ENCODE results near the gene EIF3J. TPM values are rescaled to one million over a fixed set of nuclear protein-coding genes. Genes with fewer than 3 reads are reported as not detected.
"Not testable (repeated sequence)": the region's sequence is repeated elsewhere in the genome, so short reads cannot be mapped to it uniquely, and the experiment has no call there.

The EIF3J gene
- total RNA-seq, 1 donor from 2014 or later: 35.0 TPM

DNA sequence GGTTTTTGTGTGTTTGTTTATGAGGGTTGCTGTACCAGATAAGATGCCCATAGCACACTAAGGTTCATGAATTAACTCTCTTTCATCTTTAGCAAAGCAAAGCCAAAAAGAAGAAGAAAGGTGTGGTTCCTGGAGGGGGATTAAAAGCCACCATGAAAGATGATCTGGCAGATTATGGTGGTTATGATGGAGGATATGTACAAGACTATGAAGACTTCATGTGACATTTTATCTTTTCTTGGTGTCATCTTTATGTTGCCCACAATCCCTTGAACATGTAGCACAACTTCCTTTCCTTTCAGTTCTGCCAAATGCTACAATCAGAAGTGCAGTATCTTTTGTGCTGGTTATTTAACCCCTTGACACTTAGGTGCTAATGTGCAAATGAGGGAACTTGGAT lies 24.0 kb downstream of the EIF3J start:
- H3K27ac ChIP-seq (ENCODE audit: low read depth, low read length); H3K9me3 ChIP-seq (ENCODE audit: control insufficient read depth in 3 of 3, low read length in 3 of 3); H3K9ac ChIP-seq (ENCODE audit: low read depth in 1 of 3, low read length in 3 of 3); H3K27me3 ChIP-seq (ENCODE audit: control insufficient read depth in 3 of 3, insufficient read depth in 3 of 3, low read length in 3 of 3); H3K4me1 ChIP-seq (ENCODE audit: control insufficient read depth in 3 of 3, insufficient read depth in 3 of 3, low read length in 3 of 3); H3K4me3 ChIP-seq (ENCODE audit: low read length in 3 of 3): not testable (repeated sequence)
- peaks cover 45 to 86% (median 80%) of the 10 kb centered on the region in 3 donors for H3K36me3 ChIP-seq (ENCODE audit: control insufficient read depth in 3 of 3, insufficient read depth in 3 of 3, low read length in 3 of 3)

DNA sequence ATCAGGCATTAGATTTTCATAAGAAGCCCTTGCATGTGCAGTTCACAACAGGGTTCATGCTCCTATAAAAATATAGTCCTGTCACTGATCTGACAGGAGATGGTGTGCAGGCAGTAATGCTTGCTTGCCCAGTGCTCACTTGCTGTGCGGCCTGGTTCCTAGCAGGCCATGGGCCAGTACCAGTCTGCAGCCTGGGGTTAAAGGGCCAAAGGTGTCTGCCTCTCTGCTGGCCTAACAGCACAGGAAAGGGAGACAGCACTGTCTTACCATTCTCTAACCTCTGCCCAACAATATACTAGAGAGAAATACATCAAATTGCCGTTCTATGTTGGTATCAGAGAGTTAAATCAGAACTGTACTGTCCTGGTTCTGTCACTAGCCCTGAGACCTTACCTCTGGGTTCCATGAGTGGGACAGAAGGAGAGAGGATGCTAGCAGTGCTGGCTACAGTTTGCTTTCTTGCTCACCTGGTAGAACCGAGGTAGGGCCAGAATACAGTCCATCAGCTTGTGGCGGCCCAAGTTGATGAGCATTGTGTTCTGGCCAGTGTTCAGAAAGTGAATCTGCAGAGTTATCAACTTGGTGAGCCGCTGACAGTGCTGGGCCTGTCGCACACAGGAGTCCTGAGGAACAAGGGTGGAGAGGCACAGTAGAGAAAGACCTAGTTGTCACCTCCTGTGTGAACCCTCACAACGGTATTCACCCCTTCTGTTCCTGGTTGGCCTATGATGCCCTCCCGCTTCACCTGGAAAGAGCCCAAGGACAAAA lies 28.6 kb downstream of the EIF3J start:
- Histone ChIP-seq H3K4me1 (ENCODE audit: control insufficient read depth in 3 of 3, insufficient read depth in 3 of 3, low read length in 3 of 3) (peaks cover 0 to 5% (median 0%) of the 10 kb centered on the region in 3 donors), H3K36me3 (ENCODE audit: control insufficient read depth in 3 of 3, insufficient read depth in 3 of 3, low read length in 3 of 3) (peaks cover 52 to 84% (median 78%) of the 10 kb centered on the region in 3 donors), H3K4me3 (ENCODE audit: low read length in 3 of 3) (no peak overlapping the region)

DNA sequence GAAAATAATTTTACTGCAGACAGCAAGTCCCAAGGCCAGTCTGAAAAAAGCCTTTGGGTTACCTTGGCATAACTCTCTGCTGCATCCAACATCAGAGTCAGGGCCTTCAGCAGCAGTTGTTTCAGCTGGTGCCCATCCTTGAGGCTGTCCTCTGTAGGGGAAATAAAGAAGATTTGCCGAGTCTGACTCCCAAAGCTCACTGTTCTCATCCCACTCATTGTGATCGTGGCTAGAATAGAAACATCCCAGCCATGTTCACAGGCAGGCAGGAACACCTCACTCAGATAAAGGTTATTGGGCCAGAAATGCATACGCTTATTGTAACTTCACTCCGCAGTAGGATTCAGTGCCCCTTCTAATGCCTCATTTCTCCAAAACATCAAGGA lies 29.2 kb downstream of the EIF3J start:
- H3K36me3 ChIP-seq (ENCODE audit: control insufficient read depth in 3 of 3, insufficient read depth in 3 of 3, low read length in 3 of 3): peaks cover 47 to 81% (median 75%) of the 10 kb centered on the region in 3 donors
- peaks cover 0 to 5% (median 0%) of the 10 kb centered on the region in 3 donors for H3K4me1 ChIP-seq (ENCODE audit: control insufficient read depth in 3 of 3, insufficient read depth in 3 of 3, low read length in 3 of 3)
- H3K4me3 ChIP-seq (ENCODE audit: low read length in 3 of 3): no peak overlapping the region
- no peak overlapping the region for H3K9ac ChIP-seq (ENCODE audit: low read depth in 1 of 3, low read length in 3 of 3)
- no peak overlapping the region for H3K27ac ChIP-seq (ENCODE audit: low read depth, low read length)
- H3K27me3 ChIP-seq (ENCODE audit: control insufficient read depth in 3 of 3, insufficient read depth in 3 of 3, low read length in 3 of 3): no peaks in the 10 kb centered on the region
- peaks cover 0 to 3% (median 0%) of the 10 kb centered on the region in 3 donors for H3K9me3 ChIP-seq (ENCODE audit: control insufficient read depth in 3 of 3, low read length in 3 of 3)

More for the DNA sequence above, 28.6 kb downstream of the EIF3J start:
- Histone ChIP-seq H3K27ac (ENCODE audit: low read depth, low read length) (no peak overlapping the region), H3K9ac (ENCODE audit: low read depth in 1 of 3, low read length in 3 of 3) (no peak overlapping the region), H3K27me3 (ENCODE audit: control insufficient read depth in 3 of 3, insufficient read depth in 3 of 3, low read length in 3 of 3) (no peaks in the 10 kb centered on the region), H3K9me3 (ENCODE audit: control insufficient read depth in 3 of 3, low read length in 3 of 3) (peaks cover 0 to 3% (median 0%) of the 10 kb centered on the region in 3 donors)

DNA sequence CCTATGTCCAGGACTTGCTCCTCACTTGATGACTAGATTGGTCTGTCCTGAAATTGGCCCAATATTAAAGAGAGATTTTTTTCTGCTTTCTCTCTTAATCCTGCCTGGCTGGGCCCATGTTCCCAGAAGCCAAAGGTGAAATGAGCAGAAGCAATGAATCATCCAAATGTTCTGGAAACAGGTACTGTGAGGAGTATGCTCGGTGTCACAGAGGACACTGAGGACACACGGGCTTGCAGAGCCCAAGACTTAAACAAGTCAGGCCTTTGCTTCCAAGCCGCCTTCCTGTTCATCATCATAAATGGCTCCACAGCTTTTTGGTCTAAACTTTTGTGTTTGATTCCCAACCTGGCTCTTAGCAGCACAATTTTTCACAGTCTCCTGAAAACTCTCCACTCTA lies 31.4 kb downstream of the EIF3J start:
- Histone ChIP-seq H3K4me3 (ENCODE audit: low read length in 3 of 3) (no peak overlapping the region), H3K36me3 (ENCODE audit: control insufficient read depth in 3 of 3, insufficient read depth in 3 of 3, low read length in 3 of 3) (peaks cover 47 to 64% (median 63%) of the 10 kb centered on the region in 3 donors), H3K27ac (ENCODE audit: low read depth, low read length) (no peak overlapping the region), H3K9me3 (ENCODE audit: control insufficient read depth in 3 of 3, low read length in 3 of 3) (peaks cover 0 to 3% (median 0%) of the 10 kb centered on the region in 3 donors), H3K4me1 (ENCODE audit: control insufficient read depth in 3 of 3, insufficient read depth in 3 of 3, low read length in 3 of 3) (peaks cover 0 to 3% (median 0%) of the 10 kb centered on the region in 3 donors), H3K27me3 (ENCODE audit: control insufficient read depth in 3 of 3, insufficient read depth in 3 of 3, low read length in 3 of 3) (no peaks in the 10 kb centered on the region), H3K9ac (ENCODE audit: low read depth in 1 of 3, low read length in 3 of 3) (no peak overlapping the region)

DNA sequence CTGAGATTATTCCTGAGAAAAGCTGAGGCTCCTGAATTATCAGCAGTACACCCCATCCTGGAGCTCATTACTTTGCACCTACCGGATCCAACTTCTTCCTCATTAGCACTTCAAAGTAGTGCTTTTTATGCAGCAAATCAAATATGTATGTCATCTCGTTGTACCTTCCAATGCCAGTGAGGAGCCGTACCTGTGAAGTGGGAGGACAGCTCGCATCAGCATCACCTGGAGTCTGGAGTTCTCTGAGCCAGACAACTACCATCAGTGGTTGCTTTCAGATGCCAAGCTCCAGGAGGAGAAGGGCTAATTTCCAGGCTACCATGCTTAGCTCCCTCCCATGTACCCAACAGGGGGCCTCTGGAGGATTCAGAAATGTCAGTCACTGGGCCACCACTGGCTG lies 32.4 kb downstream of the EIF3J start:
- H3K27me3 ChIP-seq (ENCODE audit: control insufficient read depth in 3 of 3, insufficient read depth in 3 of 3, low read length in 3 of 3): no peaks in the 10 kb centered on the region
- H3K9ac ChIP-seq (ENCODE audit: low read depth in 1 of 3, low read length in 3 of 3): no peak overlapping the region
- H3K9me3 ChIP-seq (ENCODE audit: control insufficient read depth in 3 of 3, low read length in 3 of 3): peaks cover 0 to 3% (median 0%) of the 10 kb centered on the region in 3 donors
- H3K4me3 ChIP-seq (ENCODE audit: low read length in 3 of 3): no peak overlapping the region
- H3K27ac ChIP-seq (ENCODE audit: low read depth, low read length): no peak overlapping the region
- peaks cover 0 to 2% (median 0%) of the 10 kb centered on the region in 3 donors for H3K4me1 ChIP-seq (ENCODE audit: control insufficient read depth in 3 of 3, insufficient read depth in 3 of 3, low read length in 3 of 3)
- H3K36me3 ChIP-seq (ENCODE audit: control insufficient read depth in 3 of 3, insufficient read depth in 3 of 3, low read length in 3 of 3): peaks cover 45 to 59% (median 56%) of the 10 kb centered on the region in 3 donors

DNA sequence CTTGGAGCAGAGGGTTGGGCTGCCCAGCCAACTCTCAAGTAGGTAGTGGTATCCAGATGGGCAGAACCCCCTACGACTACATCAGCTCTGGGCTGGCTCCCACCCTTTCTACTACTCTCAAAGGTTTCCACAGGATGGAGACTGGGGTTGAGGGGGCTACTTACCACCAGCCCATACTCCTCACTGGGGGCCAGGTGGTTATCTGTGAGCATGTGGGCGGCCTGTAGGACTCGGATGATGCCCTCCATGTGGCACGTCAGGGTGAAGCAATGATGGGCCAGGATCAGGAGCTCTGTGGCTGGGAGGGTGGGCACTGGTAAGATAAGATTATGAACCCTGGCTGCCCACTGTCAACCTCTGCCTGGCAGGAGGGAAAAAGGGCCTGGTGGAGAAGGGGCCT lies 33.4 kb downstream of the EIF3J start:
- no peak overlapping the region for H3K27ac ChIP-seq (ENCODE audit: low read depth, low read length)
- H3K36me3 ChIP-seq (ENCODE audit: control insufficient read depth in 3 of 3, insufficient read depth in 3 of 3, low read length in 3 of 3): peaks cover 36 to 53% (median 48%) of the 10 kb centered on the region in 3 donors
- peaks cover 0 to 4% (median 0%) of the 10 kb centered on the region in 3 donors for H3K4me1 ChIP-seq (ENCODE audit: control insufficient read depth in 3 of 3, insufficient read depth in 3 of 3, low read length in 3 of 3)
- no peak overlapping the region for H3K4me3 ChIP-seq (ENCODE audit: low read length in 3 of 3)
- H3K9ac ChIP-seq (ENCODE audit: low read depth in 1 of 3, low read length in 3 of 3): no peak overlapping the region
- H3K9me3 ChIP-seq (ENCODE audit: control insufficient read depth in 3 of 3, low read length in 3 of 3): peaks cover 0 to 2% (median 0%) of the 10 kb centered on the region in 3 donors
- H3K27me3 ChIP-seq (ENCODE audit: control insufficient read depth in 3 of 3, insufficient read depth in 3 of 3, low read length in 3 of 3): no peaks in the 10 kb centered on the region

DNA sequence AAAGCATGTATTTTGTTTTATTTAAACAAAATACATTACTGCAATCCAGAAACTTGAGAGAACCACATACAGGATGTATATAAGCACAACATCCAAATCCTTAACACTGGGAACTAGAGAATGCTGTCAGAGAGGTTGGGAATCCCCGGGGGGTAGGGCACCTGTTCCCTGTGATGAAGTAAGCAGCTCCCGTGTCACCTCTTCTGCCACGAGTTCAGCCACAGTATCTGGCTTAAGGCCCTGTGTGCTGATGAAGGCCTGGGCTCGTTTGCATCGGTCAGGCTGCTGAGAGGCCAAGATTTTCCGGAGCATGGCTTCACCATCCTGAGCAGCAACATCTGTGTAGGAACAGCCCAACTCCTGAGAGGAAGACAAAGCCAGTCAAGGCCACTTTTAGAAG lies 36.4 kb downstream of the EIF3J start:
- no peaks in the 10 kb centered on the region for H3K9me3 ChIP-seq (ENCODE audit: control insufficient read depth in 3 of 3, low read length in 3 of 3)
- peaks cover 18 to 29% (median 25%) of the 10 kb centered on the region in 3 donors for H3K36me3 ChIP-seq (ENCODE audit: control insufficient read depth in 3 of 3, insufficient read depth in 3 of 3, low read length in 3 of 3)
- no peak overlapping the region for H3K27ac ChIP-seq (ENCODE audit: low read depth, low read length)
- H3K4me1 ChIP-seq (ENCODE audit: control insufficient read depth in 3 of 3, insufficient read depth in 3 of 3, low read length in 3 of 3): peaks cover 0 to 4% (median 0%) of the 10 kb centered on the region in 3 donors
- no peak overlapping the region for H3K4me3 ChIP-seq (ENCODE audit: low read length in 3 of 3)
- H3K27me3 ChIP-seq (ENCODE audit: control insufficient read depth in 3 of 3, insufficient read depth in 3 of 3, low read length in 3 of 3): no peaks in the 10 kb centered on the region
- H3K9ac ChIP-seq (ENCODE audit: low read depth in 1 of 3, low read length in 3 of 3): peak overlapping the region in 1 of 3 donors; percentile 8

DNA sequence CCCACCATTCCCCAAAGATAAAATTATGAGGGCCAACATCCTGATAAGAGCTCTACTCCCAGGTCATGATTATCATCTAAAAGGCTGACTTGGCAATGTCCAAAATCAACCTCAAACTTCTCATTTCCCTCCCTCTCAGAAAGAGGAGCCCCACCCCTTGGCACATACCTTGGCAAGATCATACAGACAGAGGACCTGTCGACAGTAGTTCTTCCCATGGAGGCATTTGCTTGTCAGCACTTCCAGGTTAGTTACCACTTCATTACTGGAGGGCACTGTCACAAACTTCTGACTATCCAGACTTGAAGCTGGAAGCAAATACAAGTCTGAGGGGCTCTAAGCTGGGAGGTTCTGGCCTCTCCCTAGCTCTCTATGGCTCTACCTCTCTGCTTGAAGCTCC lies 37.8 kb downstream of the EIF3J start:
- Histone ChIP-seq H3K9me3 (ENCODE audit: control insufficient read depth in 3 of 3, low read length in 3 of 3) (no peaks in the 10 kb centered on the region), H3K4me1 (ENCODE audit: control insufficient read depth in 3 of 3, insufficient read depth in 3 of 3, low read length in 3 of 3) (peaks cover 0 to 4% (median 0%) of the 10 kb centered on the region in 3 donors), H3K27ac (ENCODE audit: low read depth, low read length) (no peak overlapping the region), H3K9ac (ENCODE audit: low read depth in 1 of 3, low read length in 3 of 3) (peak overlapping the region in 1 of 3 donors; percentile 17), H3K27me3 (ENCODE audit: control insufficient read depth in 3 of 3, insufficient read depth in 3 of 3, low read length in 3 of 3) (no peaks in the 10 kb centered on the region), H3K4me3 (ENCODE audit: low read length in 3 of 3) (no peak overlapping the region), H3K36me3 (ENCODE audit: control insufficient read depth in 3 of 3, insufficient read depth in 3 of 3, low read length in 3 of 3) (peaks cover 16 to 23% (median 21%) of the 10 kb centered on the region in 3 donors)

DNA sequence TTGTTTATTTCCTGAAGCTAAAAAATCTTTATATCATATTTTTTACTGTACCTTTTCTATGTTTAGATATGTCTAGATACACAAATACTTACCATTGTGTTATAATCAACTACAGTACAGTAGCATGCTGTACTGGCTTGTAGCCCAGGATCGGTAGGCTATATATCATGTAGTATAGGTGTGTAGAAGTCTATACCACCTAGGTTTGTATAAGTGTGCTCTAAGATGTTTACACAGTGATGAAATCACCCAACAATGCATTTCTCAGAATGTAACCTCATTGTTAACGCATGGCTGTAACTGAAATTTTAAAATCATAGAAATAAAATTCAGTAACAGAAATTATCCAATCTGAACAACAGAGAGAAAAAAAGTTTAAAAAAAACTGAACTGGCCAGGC lies 43.2 kb downstream of the EIF3J start:
- Histone ChIP-seq H3K4me1 (ENCODE audit: control insufficient read depth in 3 of 3, insufficient read depth in 3 of 3, low read length in 3 of 3) (no peaks in the 10 kb centered on the region), H3K27me3 (ENCODE audit: control insufficient read depth in 3 of 3, insufficient read depth in 3 of 3, low read length in 3 of 3) (no peaks in the 10 kb centered on the region), H3K36me3 (ENCODE audit: control insufficient read depth in 3 of 3, insufficient read depth in 3 of 3, low read length in 3 of 3) (peaks cover 17 to 24% (median 17%) of the 10 kb centered on the region in 3 donors), H3K4me3 (ENCODE audit: low read length in 3 of 3) (no peak overlapping the region), H3K9me3 (ENCODE audit: control insufficient read depth in 3 of 3, low read length in 3 of 3) (no peaks in the 10 kb centered on the region), H3K9ac (ENCODE audit: low read depth in 1 of 3, low read length in 3 of 3) (no peak overlapping the region), H3K27ac (ENCODE audit: low read depth, low read length) (no peak overlapping the region)

DNA sequence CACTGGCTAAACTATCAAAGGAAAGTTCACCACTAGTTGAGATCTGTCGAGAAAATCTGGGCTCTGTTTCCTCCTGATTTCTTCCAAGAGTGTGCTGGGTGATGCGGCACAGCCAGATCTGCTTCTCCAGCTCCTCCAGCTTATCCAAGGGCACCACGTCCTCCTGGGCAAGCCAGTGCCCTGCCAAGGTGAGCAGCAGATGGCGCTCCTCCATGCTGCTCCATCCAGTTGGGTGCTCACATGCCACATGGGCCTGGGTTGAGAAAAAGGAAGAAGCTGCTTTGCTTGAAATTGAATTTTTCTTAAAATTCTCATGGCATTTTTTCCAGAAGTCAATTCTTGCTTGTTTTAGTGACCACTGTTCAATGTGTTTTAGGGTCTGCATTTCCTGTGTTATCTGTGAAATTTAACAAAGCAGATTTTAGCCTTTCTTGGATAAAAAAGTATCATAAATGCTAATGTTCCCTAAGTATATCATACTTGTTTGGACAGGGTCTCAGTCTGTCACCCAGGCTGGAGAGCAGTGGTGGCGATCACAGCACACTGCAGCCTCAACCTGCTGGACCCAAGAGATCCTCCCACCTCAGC lies 47.3 kb downstream of the EIF3J start:
- no peak overlapping the region for H3K4me3 ChIP-seq (ENCODE audit: low read length in 3 of 3)
- no peaks in the 10 kb centered on the region for H3K27me3 ChIP-seq (ENCODE audit: control insufficient read depth in 3 of 3, insufficient read depth in 3 of 3, low read length in 3 of 3)
- H3K36me3 ChIP-seq (ENCODE audit: control insufficient read depth in 3 of 3, insufficient read depth in 3 of 3, low read length in 3 of 3): peaks cover 36 to 52% (median 42%) of the 10 kb centered on the region in 3 donors
- H3K9ac ChIP-seq (ENCODE audit: low read depth in 1 of 3, low read length in 3 of 3): no peak overlapping the region
- H3K27ac ChIP-seq (ENCODE audit: low read depth, low read length): no peak overlapping the region
- H3K4me1 ChIP-seq (ENCODE audit: control insufficient read depth in 3 of 3, insufficient read depth in 3 of 3, low read length in 3 of 3): no peaks in the 10 kb centered on the region
- no peaks in the 10 kb centered on the region for H3K9me3 ChIP-seq (ENCODE audit: control insufficient read depth in 3 of 3, low read length in 3 of 3)
